GM12892 (cell line): ENCODE data around the gene PLXNB2.

Experiments
- POLR2A ChIP-seq: IDR thresholded peaks from 2 replicates; pipeline ENCODE4 v1.6.1; 2011; ENCODE audit warnings: low read depth, low read length, control low read depth
- POLR2AphosphoS5 ChIP-seq: IDR thresholded peaks from 2 replicates; pipeline ENCODE4 v1.6.1; 2011; ENCODE audit warnings: low read depth, low read length, control low read depth

- no peak for TF ChIP-seq POLR2A
- TF ChIP-seq POLR2AphosphoS5 = no peak
Measured at GRCh38 chr22:50289151-50289941, 18.1 kb downstream of the PLXNB2 start.
